ENCODE results near the gene NXPE2. TPM values are rescaled to one million over a fixed set of nuclear protein-coding genes. Genes with fewer than 3 reads are reported as not detected.
"Not testable (repeated sequence)": the region's sequence is repeated elsewhere in the genome, so short reads cannot be mapped to it uniquely, and the experiment has no call there.

The NXPE2 gene
- 0.11 TPM in 1 of 2 replicates, not detected in the other for total RNA-seq (2021)
- long read RNA-seq, result 0 reads

DNA sequence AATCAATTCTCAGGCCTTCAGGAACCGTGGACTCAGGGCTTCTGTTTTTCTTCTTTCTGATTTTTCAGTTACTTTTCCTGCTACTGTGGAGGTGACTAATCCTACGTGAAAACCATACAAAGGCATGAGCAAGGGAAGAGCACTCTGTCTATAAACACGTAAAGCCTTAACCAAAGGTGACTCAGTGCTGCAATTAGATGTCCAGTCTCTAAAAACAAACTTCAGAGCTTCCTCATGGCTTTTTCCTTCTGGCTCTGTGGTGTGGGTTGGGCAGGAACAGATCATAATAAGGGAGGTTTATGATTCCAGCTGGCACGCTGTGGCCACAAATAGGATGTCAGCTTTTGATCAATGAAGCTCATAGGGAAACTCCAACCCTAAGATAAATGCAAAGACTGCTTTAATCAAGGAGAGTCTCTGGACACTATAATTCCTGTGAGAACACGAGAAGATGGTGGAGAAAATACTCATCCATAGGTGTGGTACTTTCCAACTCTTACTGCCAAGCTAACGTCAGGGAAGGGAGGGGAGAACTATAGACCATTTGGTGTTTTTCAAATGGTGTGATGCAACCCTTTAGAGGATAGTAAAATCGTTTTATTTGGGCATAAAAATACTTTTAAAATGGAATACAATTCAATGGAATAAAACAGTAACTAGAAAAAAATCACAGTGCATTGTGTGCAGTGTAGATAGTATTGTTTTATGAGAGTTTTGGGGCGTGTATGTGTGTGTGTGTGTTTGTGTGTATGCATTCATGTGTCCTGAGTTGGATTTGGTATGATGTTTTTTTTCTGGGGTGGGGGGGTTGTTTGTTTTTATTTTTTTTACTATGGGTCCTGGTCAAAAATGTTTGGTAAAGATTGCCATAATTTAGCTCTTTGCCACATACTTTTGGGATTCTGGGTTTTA lies at the start of gene NXPE2:
Gene NXPE2 (plus strand): TSS at position 403 of the 912 bp plus-strand sequence. CDS start 49 bp downstream, at position 452.
- H2BK15ac ChIP-seq (ENCODE audit: low read depth, low read length), result no peak within 1 kb of the TSS
- no peak within 1 kb of the TSS for H3T11ph ChIP-seq (ENCODE audit: low read length)
- H3K9me3 ChIP-seq (ENCODE audit: control insufficient read depth, low read depth, low read length), result peaks cover 7% of the 10 kb centered on the region
- H4K5ac ChIP-seq (ENCODE audit: insufficient read length, low read depth, low read length), result no peak within 1 kb of the TSS
- WGBS (ENCODE audit: extremely low coverage, insufficient read length, low lambda C conversion rate), result 100% methylated on average over 1 of the region's 8 CpGs
- no peak within 1 kb of the TSS for H2AK5ac ChIP-seq (ENCODE audit: insufficient read length, low read length)
- H3K79me1 ChIP-seq (ENCODE audit: insufficient read depth, low read depth, low read length, poor library complexity, severe bottlenecking), result no peaks in the 10 kb centered on the region
- H4K20me1 ChIP-seq (ENCODE audit: control insufficient read depth, insufficient read depth, insufficient read length), result no peaks in the 10 kb centered on the region
- H3K27me3 Mint-ChIP-seq (ENCODE audit: low read depth), result peaks cover 2% of the 10 kb centered on the region; the same call in 1 of the 2 replicates
- no peak within 1 kb of the TSS for H2BK120ac ChIP-seq (ENCODE audit: low read depth, low read length, poor library complexity, severe bottlenecking)
- no peak within 1 kb of the TSS for H2BK12ac ChIP-seq (ENCODE audit: insufficient read length, low read depth, low read length)
- H3K23me2 ChIP-seq (ENCODE audit: insufficient read length, low read depth, low read length, poor library complexity, severe bottlenecking), result no peaks in the 10 kb centered on the region
- H3K27me3 ChIP-seq (ENCODE audit: insufficient read depth, low read length), result no peaks in the 10 kb centered on the region
- no peaks in the 10 kb centered on the region for H3K4me1 Mint-ChIP-seq
- no peak within 1 kb of the TSS for H2BK5ac ChIP-seq (ENCODE audit: insufficient read length, low read length)
- DNase-seq, result no peak
- no peak within 1 kb of the TSS for H3K4me3 Mint-ChIP-seq
- no peak within 1 kb of the TSS for H3K23ac ChIP-seq (ENCODE audit: insufficient read length, low read depth, low read length)
- H2AFZ ChIP-seq (ENCODE audit: low read length), result no peak within 1 kb of the TSS
- no peak within 1 kb of the TSS for H3K9ac ChIP-seq (ENCODE audit: extremely low read depth, insufficient read length, low read length)
- H3K36me3 Mint-ChIP-seq (ENCODE audit: insufficient read depth in 1 of 3, low read depth in 3 of 3), result peaks cover 9 to 29% (median 12%) of the 10 kb centered on the region in 3 experiments; a peak in 6 of 7 replicates
- no peak within 1 kb of the TSS for H3K27ac ChIP-seq (ENCODE audit: insufficient read length, low read depth, low read length)
- no peak within 1 kb of the TSS for H4K91ac ChIP-seq (ENCODE audit: insufficient read length, low read depth, low read length)
- no peak within 1 kb of the TSS for H2BK20ac ChIP-seq (ENCODE audit: low read depth, low read length, poor library complexity, severe bottlenecking)
- H3K14ac ChIP-seq (ENCODE audit: insufficient read depth, low read length), result no peak within 1 kb of the TSS
- H3K9me3 Mint-ChIP-seq, result peaks cover 44 to 49% of the 10 kb centered on the region in 2 experiments
- TF ChIP-seq, protein P1, sequence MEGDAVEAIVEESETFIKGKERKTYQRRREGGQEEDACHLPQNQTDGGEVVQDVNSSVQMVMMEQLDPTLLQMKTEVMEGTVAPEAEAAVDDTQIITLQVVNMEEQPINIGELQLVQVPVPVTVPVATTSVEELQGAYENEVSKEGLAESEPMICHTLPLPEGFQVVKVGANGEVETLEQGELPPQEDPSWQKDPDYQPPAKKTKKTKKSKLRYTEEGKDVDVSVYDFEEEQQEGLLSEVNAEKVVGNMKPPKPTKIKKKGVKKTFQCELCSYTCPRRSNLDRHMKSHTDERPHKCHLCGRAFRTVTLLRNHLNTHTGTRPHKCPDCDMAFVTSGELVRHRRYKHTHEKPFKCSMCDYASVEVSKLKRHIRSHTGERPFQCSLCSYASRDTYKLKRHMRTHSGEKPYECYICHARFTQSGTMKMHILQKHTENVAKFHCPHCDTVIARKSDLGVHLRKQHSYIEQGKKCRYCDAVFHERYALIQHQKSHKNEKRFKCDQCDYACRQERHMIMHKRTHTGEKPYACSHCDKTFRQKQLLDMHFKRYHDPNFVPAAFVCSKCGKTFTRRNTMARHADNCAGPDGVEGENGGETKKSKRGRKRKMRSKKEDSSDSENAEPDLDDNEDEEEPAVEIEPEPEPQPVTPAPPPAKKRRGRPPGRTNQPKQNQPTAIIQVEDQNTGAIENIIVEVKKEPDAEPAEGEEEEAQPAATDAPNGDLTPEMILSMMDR (conservative IDR thresholded peaks at IDR 0.05), result no peak
- no peak within 1 kb of the TSS for H3K27ac Mint-ChIP-seq
- no peak within 1 kb of the TSS for H4K8ac ChIP-seq (replicated peaks; ENCODE audit: insufficient read length, low read depth, low read length)
- H3K4ac ChIP-seq (ENCODE audit: low read depth, low read length), result no peak within 1 kb of the TSS
- H3K4me2 ChIP-seq (ENCODE audit: insufficient read depth, insufficient read length, low read length), result no peak within 1 kb of the TSS
- H3K18ac ChIP-seq (ENCODE audit: insufficient read length, low read depth, low read length), result no peak within 1 kb of the TSS
- H3K56ac ChIP-seq (ENCODE audit: insufficient read length, low read depth, low read length), result no peak within 1 kb of the TSS
- H3K79me2 ChIP-seq (ENCODE audit: insufficient read depth, low read length), result no peaks in the 10 kb centered on the region
- H3K4me1 ChIP-seq (ENCODE audit: insufficient read depth, low read length), result no peaks in the 10 kb centered on the region

DNA sequence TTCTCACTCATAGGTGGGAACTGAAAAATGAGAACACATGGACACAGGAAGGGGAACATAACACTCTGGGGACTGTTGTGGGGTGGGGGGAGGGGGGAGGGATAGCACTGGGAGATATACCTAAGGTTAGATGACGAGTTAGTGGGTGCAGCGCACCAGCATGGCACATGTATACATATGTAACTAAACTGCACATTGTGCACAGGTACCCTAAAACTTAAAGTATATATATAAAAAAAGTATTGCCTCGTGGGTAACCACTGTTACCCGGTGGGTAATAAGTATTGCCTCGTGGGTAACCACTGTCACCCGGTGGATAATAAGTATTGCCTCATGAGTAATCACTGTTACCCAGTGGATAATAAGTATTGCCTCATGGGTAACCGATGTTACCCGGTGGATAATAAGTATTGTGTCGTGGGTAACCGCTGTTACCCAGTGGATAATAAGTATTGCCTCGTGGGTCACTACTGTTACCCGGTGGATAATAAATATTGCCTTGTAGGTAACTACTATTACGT lies 46.8 kb upstream of the NXPE2 start:
- H3K27me3 ChIP-seq (ENCODE audit: insufficient read depth, low read length); H2BK12ac ChIP-seq (ENCODE audit: insufficient read length, low read depth, low read length); H3K79me2 ChIP-seq (ENCODE audit: insufficient read depth, low read length); H3K79me1 ChIP-seq (ENCODE audit: insufficient read depth, low read depth, low read length, poor library complexity, severe bottlenecking); H4K8ac ChIP-seq (replicated peaks; ENCODE audit: insufficient read length, low read depth, low read length); H3K56ac ChIP-seq (ENCODE audit: insufficient read length, low read depth, low read length); H2AFZ ChIP-seq (ENCODE audit: low read length); H2BK15ac ChIP-seq (ENCODE audit: low read depth, low read length); H3K27me3 Mint-ChIP-seq (ENCODE audit: low read depth); H4K5ac ChIP-seq (ENCODE audit: insufficient read length, low read depth, low read length); H3K4me3 Mint-ChIP-seq; H3K4me1 Mint-ChIP-seq; H3K4ac ChIP-seq (ENCODE audit: low read depth, low read length); H4K91ac ChIP-seq (ENCODE audit: insufficient read length, low read depth, low read length); H3K36me3 Mint-ChIP-seq (ENCODE audit: insufficient read depth in 1 of 3, low read depth in 3 of 3); H2AK5ac ChIP-seq (ENCODE audit: insufficient read length, low read length); H2BK5ac ChIP-seq (ENCODE audit: insufficient read length, low read length); H3K14ac ChIP-seq (ENCODE audit: insufficient read depth, low read length); H3K27ac Mint-ChIP-seq; DNase-seq; H2BK120ac ChIP-seq (ENCODE audit: low read depth, low read length, poor library complexity, severe bottlenecking); H3K4me1 ChIP-seq (ENCODE audit: insufficient read depth, low read length); H3T11ph ChIP-seq (ENCODE audit: low read length); H3K9ac ChIP-seq (ENCODE audit: extremely low read depth, insufficient read length, low read length); H2BK20ac ChIP-seq (ENCODE audit: low read depth, low read length, poor library complexity, severe bottlenecking); H3K27ac ChIP-seq (ENCODE audit: insufficient read length, low read depth, low read length); H4K20me1 ChIP-seq (ENCODE audit: control insufficient read depth, insufficient read depth, insufficient read length); H3K23ac ChIP-seq (ENCODE audit: insufficient read length, low read depth, low read length); H3K4me2 ChIP-seq (ENCODE audit: insufficient read depth, insufficient read length, low read length); H3K23me2 ChIP-seq (ENCODE audit: insufficient read length, low read depth, low read length, poor library complexity, severe bottlenecking); H3K18ac ChIP-seq (ENCODE audit: insufficient read length, low read depth, low read length); H3K9me3 ChIP-seq (ENCODE audit: control insufficient read depth, low read depth, low read length): not testable (repeated sequence)
- H3K9me3 Mint-ChIP-seq, result peaks cover 15% of the 10 kb centered on the region in 2 experiments; a peak in 4 of 5 replicates
- WGBS (ENCODE audit: extremely low coverage, insufficient read length, low lambda C conversion rate), result no CpG with 5 or more reads among the region's 13 CpGs

Data from H9 (cell line).